B cell (primary cell): ENCODE results near the gene MYL4. TPM values are rescaled to one million over a fixed set of nuclear protein-coding genes. Genes with fewer than 3 reads are reported as not detected.

ENCODE experiments used
- ATAC-seq: fragments of 200-7000 bp; cut with Tn5 transposase; one replicate; pipeline ENCODE4 v1.10.0; 2021; ENCODE audit warnings: low read depth, mild to moderate bottlenecking, moderate number of reproducible peaks, moderate library complexity
- CTCF ChIA-PET: fragments of 350-600 bp; sonication (Branson Sonifier 250); formaldehyde crosslinking; loops from one replicate; lab custom pipeline; 2021; ENCODE audit warnings: antibody characterized with exemption, inconsistent platforms; lab: Charles Lee
- POLR2A ChIA-PET: fragments of 350-600 bp; sonication (Branson Sonifier 250); formaldehyde crosslinking; loops from one replicate; lab custom pipeline; 2021; ENCODE audit warnings: antibody characterized with exemption; lab: Charles Lee
- DNase-seq: peaks from one replicate; pipeline ENCODE4 v3.0.0; 2013
- H2AFZ ChIP-seq: 2 replicates; pipeline ENCODE4 v1.6.1; 2012; ENCODE audit warnings: mild to moderate bottlenecking, low read depth, low read length; ENCODE audit not compliant: insufficient read depth, poor library complexity, severe bottlenecking
- H3K27ac ChIP-seq, 2 donors: 1 replicate in 1 of 2; 2 replicates in 1 of 2; pipeline ENCODE4 v1.5.1; 2012 to 2013; ENCODE audit warnings: low read length in 2 of 2, mild to moderate bottlenecking in 2 of 2, moderate library complexity in 1 of 2
- H3K27me3 ChIP-seq, 4 experiments: fragments of 200-600 bp in 1 of 4; sonication (generic) in 1 of 4; replicated peaks in 1 of 4; 1 replicate in 2 of 4; 2 replicates in 2 of 4; pipeline versions ENCODE4 v1.6.1 to v1.7.0; 2013 to 2016; ENCODE audit warnings: low read length in 3 of 4, mild to moderate bottlenecking in 2 of 4, mixed read lengths in 1 of 4, moderate library complexity in 1 of 4; ENCODE audit not compliant: insufficient read depth in 4 of 4, control insufficient read depth in 3 of 4; ENCODE audit errors: control extremely low read depth in 1 of 4
- H3K36me3 ChIP-seq, 2 experiments: replicated peaks in 1 of 2; 1 replicate in 1 of 2; 2 replicates in 1 of 2; pipeline versions ENCODE4 v1.6.1 to v1.7.1; 2013; ENCODE audit warnings: low read length in 1 of 2; ENCODE audit not compliant: insufficient read depth in 2 of 2, control insufficient read depth in 1 of 2; ENCODE audit errors: control extremely low read depth in 1 of 2, extremely low read depth in 1 of 2
- H3K4me1 ChIP-seq, 2 donors: fragments of 200-600 bp in 1 of 2; sonication (generic) in 1 of 2; 1 replicate in 1 of 2; 2 replicates in 1 of 2; pipeline versions ENCODE4 v1.5.1 to v1.6.1; 2013 to 2017; ENCODE audit warnings: low read length in 2 of 2; ENCODE audit not compliant: control insufficient read depth in 2 of 2, insufficient read depth in 2 of 2
- H3K4me2 ChIP-seq: replicated peaks from 2 replicates; pipeline ENCODE3; 2012; ENCODE audit warnings: mild to moderate bottlenecking, low read depth, low read length; ENCODE audit not compliant: poor library complexity, severe bottlenecking
- H3K4me3 ChIP-seq, 5 experiments: fragments of 200-600 bp in 1 of 5; sonication (generic) in 1 of 5; 1 replicate in 3 of 5; 2 replicates in 2 of 5; pipeline versions ENCODE4 v1.5.1 to v1.7.0; 2011 to 2016; ENCODE audit warnings: low read length in 4 of 5, mild to moderate bottlenecking in 4 of 5, low read depth in 2 of 5, control low read depth in 1 of 5, moderate library complexity in 1 of 5; ENCODE audit not compliant: insufficient read depth in 1 of 5; ENCODE audit errors: control extremely low read depth in 1 of 5, extremely low read depth in 1 of 5
- H3K79me2 ChIP-seq: fragments of 200-600 bp; sonication (generic); one replicate; pipeline ENCODE4 v1.6.0; 2016; ENCODE audit warnings: low read length; ENCODE audit not compliant: control insufficient read depth, insufficient read depth
- H3K9ac ChIP-seq: fragments of 200-600 bp; sonication (generic); 2 replicates; pipeline ENCODE4 v1.6.1; 2017; ENCODE audit warnings: mild to moderate bottlenecking, low read length, moderate library complexity
- H3K9me3 ChIP-seq, 3 donors: one replicate each; pipeline versions ENCODE4 v1.6.1 to v1.7.1; 2013; ENCODE audit warnings: low read length in 2 of 3; ENCODE audit not compliant: control insufficient read depth in 2 of 3, insufficient read depth in 1 of 3; ENCODE audit errors: control extremely low read depth in 1 of 3
- H4K20me1 ChIP-seq: 2 replicates; pipeline ENCODE4 v1.6.0; 2012; ENCODE audit warnings: mild to moderate bottlenecking, low read length; ENCODE audit not compliant: insufficient read depth, control insufficient read depth, poor library complexity, severe bottlenecking
- H3K27ac Mint-ChIP-seq: one replicate; pipeline ENCODE4 v1.8.0; 2021; ENCODE audit warnings: mixed read lengths
- H3K27me3 Mint-ChIP-seq: one replicate; pipeline ENCODE4 v1.8.0; 2021; ENCODE audit warnings: mixed read lengths
- H3K4me1 Mint-ChIP-seq: one replicate; pipeline ENCODE4 v1.8.0; 2021; ENCODE audit warnings: mixed read lengths
- H3K4me3 Mint-ChIP-seq: one replicate; pipeline ENCODE4 v1.8.0; 2021; ENCODE audit warnings: mixed read lengths
- H3K9me3 Mint-ChIP-seq: one replicate; pipeline ENCODE4 v1.8.0; 2022; ENCODE audit warnings: mixed read lengths; ENCODE audit not compliant: insufficient read depth
- EZH2 ChIP-seq: IDR thresholded peaks from 2 replicates; pipeline ENCODE4 v1.6.1; 2012; ENCODE audit warnings: borderline replicate concordance, low read depth, mild to moderate bottlenecking, moderate library complexity, low read length; ENCODE audit not compliant: insufficient read depth, poor library complexity, severe bottlenecking
- WGBS: methylation state at CpG from one replicate; pipeline ENCODE4 v1.1.5; 2013; ENCODE audit warnings: missing lambda C conversion rate; ENCODE audit not compliant: insufficient coverage; 5-methylcytosine and 5-hydroxymethylcytosine counted together
- intact Hi-C: fragments of 100-400 bp; cut with micrococcal nuclease; formaldehyde crosslinking; loops from one replicate; pipeline ENCODE4 v1.10.0; 2022
- polyA plus RNA-seq: library from polyadenylated mRNA; depleted of rRNA; stranded (reverse); fragments of >200 nt; gene quantifications from 2 replicates; pipeline ENCODE4 v1.2.3, GENCODE V29; 2012
- total RNA-seq, 2 donors: library from RNA; stranded (reverse); fragments of 120-200 nt in 1 of 2; gene quantifications; 1 replicate in 1 of 2; 2 replicates in 1 of 2; pipeline versions ENCODE4 v1.2.3 to v1.2.4, GENCODE V29; 2013 to 2022
- TF ChIP-seq, protein P1 (sequence below): fragments of 200-600 bp; IDR thresholded peaks from one replicate; pipeline ENCODE4 v1.8.0; 2022; ENCODE audit warnings: antibody characterized with exemption, mild to moderate bottlenecking

The MYL4 gene
- total and polyA plus RNA-seq, 2 donors (not counting 1 experiment from before 2014, with no cell fraction given), result 0.16 to 0.42 TPM

DNA sequence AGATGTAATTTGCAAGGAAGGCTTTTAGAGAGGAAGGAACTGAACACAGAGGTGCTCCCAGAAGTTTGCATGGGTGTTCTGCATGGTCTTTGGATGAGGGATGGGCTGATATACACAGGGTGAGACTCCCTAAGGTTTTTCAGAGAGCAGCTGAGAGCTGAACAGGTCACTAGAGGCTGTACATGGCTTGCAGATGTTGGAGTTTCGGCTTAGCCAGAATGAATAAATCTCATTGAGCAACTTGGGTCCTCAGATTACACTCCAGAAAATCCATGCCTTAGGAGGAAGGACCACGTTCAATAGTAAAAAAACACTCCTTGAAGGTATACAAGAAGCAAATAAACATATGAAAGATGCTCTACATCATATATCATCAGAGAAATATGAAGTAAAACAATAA lies 37.0 kb downstream of the MYL4 start:
- ATAC-seq (no peak), DNase-seq (no peak)
- WGBS, result no CpG with 5 or more reads among the region's 2 CpGs
- Mint-ChIP-seq H3K27ac (no peak overlapping the region), H3K9me3 (no peaks in the 10 kb centered on the region), H3K4me1 (peaks cover 20% of the 10 kb centered on the region), H3K27me3 (no peaks in the 10 kb centered on the region), H3K4me3 (no peak overlapping the region)
- H3K27me3 ChIP-seq, result no peaks in the 10 kb centered on the region
- H4K20me1 ChIP-seq, result no peaks in the 10 kb centered on the region
- ChIA-PET CTCF (interaction anchor here (1.3 to 1.5 kb wide), 2 partner anchors 15 to 68 kb away, joined by 3 to 5 read pairs; no protein-coding TSS in a partner anchor), POLR2A (no interaction called here)
- H3K36me3 ChIP-seq, result no peaks in the 10 kb centered on the region
- peaks cover 10 to 12% of the 10 kb centered on the region in 2 donors for H3K4me1 ChIP-seq
- H3K9me3 ChIP-seq, result no peaks in the 10 kb centered on the region
- H3K4me2 ChIP-seq, result no peak overlapping the region
- intact Hi-C loops, result no loop called here
- TF ChIP-seq EZH2, result no peak
- TF ChIP-seq, protein P1, sequence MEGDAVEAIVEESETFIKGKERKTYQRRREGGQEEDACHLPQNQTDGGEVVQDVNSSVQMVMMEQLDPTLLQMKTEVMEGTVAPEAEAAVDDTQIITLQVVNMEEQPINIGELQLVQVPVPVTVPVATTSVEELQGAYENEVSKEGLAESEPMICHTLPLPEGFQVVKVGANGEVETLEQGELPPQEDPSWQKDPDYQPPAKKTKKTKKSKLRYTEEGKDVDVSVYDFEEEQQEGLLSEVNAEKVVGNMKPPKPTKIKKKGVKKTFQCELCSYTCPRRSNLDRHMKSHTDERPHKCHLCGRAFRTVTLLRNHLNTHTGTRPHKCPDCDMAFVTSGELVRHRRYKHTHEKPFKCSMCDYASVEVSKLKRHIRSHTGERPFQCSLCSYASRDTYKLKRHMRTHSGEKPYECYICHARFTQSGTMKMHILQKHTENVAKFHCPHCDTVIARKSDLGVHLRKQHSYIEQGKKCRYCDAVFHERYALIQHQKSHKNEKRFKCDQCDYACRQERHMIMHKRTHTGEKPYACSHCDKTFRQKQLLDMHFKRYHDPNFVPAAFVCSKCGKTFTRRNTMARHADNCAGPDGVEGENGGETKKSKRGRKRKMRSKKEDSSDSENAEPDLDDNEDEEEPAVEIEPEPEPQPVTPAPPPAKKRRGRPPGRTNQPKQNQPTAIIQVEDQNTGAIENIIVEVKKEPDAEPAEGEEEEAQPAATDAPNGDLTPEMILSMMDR, result no peak
- H3K27ac ChIP-seq, result no peak overlapping the region
- no peak overlapping the region for H3K9ac ChIP-seq
- H3K79me2 ChIP-seq, result no peaks in the 10 kb centered on the region
- H2AFZ ChIP-seq, result no peak overlapping the region
- no peak overlapping the region for H3K4me3 ChIP-seq

DNA sequence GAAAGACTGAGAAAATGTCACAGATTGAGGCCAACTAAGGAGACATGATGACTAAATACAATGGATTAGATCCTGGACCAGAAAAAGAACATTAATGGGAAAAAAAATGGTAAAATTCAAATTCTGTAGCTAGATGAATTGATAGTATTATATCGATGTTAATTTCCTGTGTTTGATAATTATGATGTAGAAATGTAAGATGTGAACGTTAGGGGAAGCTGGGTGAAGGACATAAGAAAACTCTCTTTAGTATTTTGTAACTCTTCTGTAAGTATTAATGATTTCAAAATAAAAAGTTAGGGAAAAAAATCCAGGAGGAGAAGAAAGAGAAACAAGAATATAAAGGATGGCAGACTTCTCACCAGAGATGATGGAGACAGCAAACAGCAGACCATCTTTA lies 41.7 kb downstream of the MYL4 start:
- WGBS, result no CpG with 5 or more reads among the region's 2 CpGs
- TF ChIP-seq EZH2, result no peak
- ChIA-PET POLR2A (no interaction called here), CTCF (interaction anchor here (2.3 to 5.5 kb wide), 2 partner anchors 10 to 64 kb away, joined by 5 to 55 read pairs; no protein-coding TSS in a partner anchor)
- H3K9me3 ChIP-seq, result no peaks in the 10 kb centered on the region
- H3K4me3 ChIP-seq, result no peak overlapping the region
- Mint-ChIP-seq H3K27ac (no peak overlapping the region), H3K4me3 (no peak overlapping the region), H3K9me3 (no peaks in the 10 kb centered on the region), H3K27me3 (peaks cover 3% of the 10 kb centered on the region), H3K4me1 (peaks cover 12% of the 10 kb centered on the region)
- intact Hi-C loops, result no loop called here
- peaks cover 0 to 7% (median 3%) of the 10 kb centered on the region in 4 experiments for H3K27me3 ChIP-seq
- H3K27ac ChIP-seq, result no peak overlapping the region
- no peak for DNase-seq
- ATAC-seq, result no peak
- no peaks in the 10 kb centered on the region for H4K20me1 ChIP-seq
- no peak overlapping the region for H3K9ac ChIP-seq
- H3K4me2 ChIP-seq, result no peak overlapping the region
- no peaks in the 10 kb centered on the region for H3K36me3 ChIP-seq
- peaks cover 4 to 14% of the 10 kb centered on the region in 2 donors for H3K4me1 ChIP-seq
- peaks cover 3% of the 10 kb centered on the region for H3K79me2 ChIP-seq
- no peak overlapping the region for H2AFZ ChIP-seq
